Ishikawa (cell line): ENCODE data around the gene MYO15B.

Experiments used
- NFIC ChIP-seq: IDR thresholded peaks from 2 replicates; pipeline ENCODE4 v1.6.1; 2012
- TAF1 ChIP-seq: IDR thresholded peaks from 2 replicates; pipeline ENCODE4 v1.6.1; 2012; ENCODE audit warnings: low read depth, mild to moderate bottlenecking
- TCF12 ChIP-seq: IDR thresholded peaks from 2 replicates; pipeline ENCODE4 v1.6.1; 2012; ENCODE audit warnings: low read depth
- TF ChIP-seq, protein P1 (sequence below): IDR thresholded peaks from 2 replicates; pipeline ENCODE4 v1.6.1; 2012

DNA sequence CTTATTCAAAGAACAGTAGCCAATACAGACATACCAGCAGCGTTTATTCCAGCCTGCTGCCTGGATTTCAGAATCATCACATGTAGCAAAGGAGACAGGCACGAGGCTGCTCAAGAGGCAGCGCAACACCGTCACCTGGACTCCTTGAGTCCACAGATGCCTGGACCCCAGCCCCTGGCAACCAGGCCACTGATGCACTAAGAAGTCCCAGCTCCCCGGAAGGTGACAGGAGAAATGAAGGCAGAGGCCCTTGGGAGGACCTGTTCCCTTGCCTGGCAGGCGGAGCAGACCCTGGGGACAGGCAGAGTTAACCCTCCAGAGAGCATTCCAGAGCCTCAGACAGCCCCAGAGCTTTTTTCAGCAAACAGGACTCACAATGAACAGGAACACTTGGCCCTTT is 62.1 kb downstream of the MYO15B start:
- TF ChIP-seq TCF12 (no peak), NFIC (no peak), TAF1 (no peak)
- TF ChIP-seq, protein P1, sequence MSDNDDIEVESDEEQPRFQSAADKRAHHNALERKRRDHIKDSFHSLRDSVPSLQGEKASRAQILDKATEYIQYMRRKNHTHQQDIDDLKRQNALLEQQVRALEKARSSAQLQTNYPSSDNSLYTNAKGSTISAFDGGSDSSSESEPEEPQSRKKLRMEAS: no peak
